RCC 7860 (cell line): Measurements from ENCODE around the gene ETV5.

Experiments used
- DNase-seq: peaks from one replicate; pipeline ENCODE4 v3.0.0-alpha.2; 2015; ENCODE audit warnings: low spot score
- FAIRE-seq: peaks from 2 replicates; lab custom pipeline; 2012; peaks lifted over from hg19 to GRCh38; lab: Jason Lieb, UNC

Gene ETV5

DNA sequence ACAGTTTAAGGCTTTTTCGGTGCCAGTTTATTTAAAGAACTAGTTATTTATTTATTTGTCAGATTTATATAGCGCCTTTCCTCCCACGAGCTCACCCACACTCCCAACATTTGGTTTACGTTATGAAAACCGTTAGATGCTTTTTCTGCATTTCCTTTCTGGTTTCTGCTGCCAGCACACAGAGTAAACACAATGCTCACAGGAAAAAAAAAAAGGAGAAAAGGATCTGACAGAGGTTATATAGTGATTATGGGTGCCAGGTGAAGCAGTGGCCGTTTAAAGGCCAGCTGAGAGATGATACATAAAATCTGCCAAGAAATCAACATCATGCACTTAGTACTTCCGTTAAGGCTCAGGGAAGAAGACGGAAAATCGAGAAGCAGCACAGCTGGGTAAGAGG lies 37.9 kb downstream of the ETV5 start:
- no peak for DNase-seq
- FAIRE-seq: no peak

GRCh38 chr3:186070550-186070949 lies 38.3 kb downstream of the ETV5 start:
- FAIRE-seq (no peak), DNase-seq (no peak)

GRCh38 chr3:186070133-186070532 lies 38.8 kb downstream of the ETV5 start:
- FAIRE-seq (no peak), DNase-seq (no peak)

DNA sequence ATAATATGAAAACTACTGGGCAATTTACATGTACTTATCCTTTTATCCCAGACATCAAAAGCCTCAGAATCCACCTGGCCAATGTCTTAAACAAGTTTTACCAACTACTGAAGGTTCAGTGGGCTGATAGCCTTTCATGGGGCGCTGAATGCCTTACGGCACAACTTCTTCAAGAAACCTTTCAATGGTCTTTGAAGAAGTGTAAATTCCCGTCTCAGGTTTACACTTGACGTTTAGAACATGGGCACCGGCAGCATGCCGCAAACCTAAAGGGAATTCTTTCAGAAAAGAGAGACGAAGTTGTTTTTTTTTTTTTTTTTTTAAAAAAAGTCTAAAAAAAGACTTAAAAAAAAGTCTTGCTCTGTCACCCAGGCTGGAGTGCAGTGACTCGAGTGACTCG lies 39.7 kb downstream of the ETV5 start:
- no peak for FAIRE-seq
- no peak for DNase-seq

- DNase-seq (no peak), FAIRE-seq (no peak)
These were observed 40.7 kb downstream of the ETV5 start for GRCh38 chr3:186068243-186068552.

DNA sequence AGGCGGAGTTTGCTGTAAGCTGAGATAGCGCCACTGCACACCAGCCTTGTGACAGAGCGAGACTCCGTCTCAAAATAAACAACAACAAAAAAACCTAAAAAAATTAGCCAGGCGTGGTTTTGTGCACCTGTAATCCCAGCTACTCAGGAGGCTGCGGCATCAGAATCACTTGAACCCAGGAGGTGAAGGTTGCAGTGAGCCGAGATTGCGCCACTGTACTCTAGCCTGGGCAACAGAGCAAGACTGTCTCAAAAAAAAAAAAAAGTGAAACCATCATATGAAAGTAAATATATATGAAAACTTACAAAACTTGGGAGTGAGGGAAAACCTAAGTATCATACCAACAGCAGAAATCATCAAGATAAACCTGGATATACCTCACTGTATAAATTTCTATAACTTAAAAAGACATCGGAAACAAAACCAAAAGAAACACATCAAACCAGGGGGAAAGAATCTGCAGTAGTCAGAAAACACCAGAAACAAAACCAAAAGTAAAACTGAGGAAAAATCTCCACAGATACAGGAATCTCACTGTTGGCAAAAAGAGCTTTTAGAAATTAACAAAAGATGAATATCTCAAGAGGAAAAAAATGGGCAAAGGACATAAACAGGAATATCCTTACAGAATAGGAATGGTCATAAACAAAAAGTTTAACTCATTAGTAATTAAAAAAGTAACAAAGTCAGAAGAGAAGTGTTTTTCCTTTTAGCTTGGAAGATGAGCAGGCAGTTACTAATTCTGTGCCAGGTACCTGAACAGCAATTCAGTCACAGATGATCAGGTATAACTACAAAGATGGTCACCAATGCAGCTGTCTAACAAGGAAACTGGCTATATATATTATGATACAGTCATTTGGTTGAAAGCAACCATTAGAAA lies 41.3 kb downstream of the ETV5 start:
- DNase-seq (no peak), FAIRE-seq (no peak)

GRCh38 chr3:186060222-186060621 lies 48.7 kb downstream of the ETV5 start:
- FAIRE-seq: no peak
- DNase-seq: no peak

DNA sequence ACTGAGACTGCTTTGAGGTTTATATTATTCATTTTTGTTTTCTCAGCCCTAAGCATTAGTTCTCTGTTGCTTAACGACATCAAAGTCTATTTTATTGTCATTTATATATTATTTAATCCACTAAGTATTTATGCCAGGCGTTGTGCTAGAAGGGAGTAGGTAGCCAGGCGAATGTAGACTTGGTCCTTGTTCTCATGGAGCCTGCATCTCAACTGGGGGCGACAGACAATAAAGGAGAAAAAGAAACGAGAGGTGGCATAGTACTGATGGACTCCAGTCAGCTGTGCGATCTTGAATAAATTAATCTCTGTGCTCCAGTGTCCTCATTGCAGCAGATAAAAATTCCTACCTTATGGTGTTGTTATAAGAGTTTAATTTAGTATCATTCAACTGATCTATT lies 49.7 kb downstream of the ETV5 start:
- DNase-seq: no peak
- no peak for FAIRE-seq

GRCh38 chr3:186058225-186058624 lies 50.7 kb downstream of the ETV5 start:
- FAIRE-seq: no peak

GRCh38 chr3:186057594-186057993 lies 51.3 kb downstream of the ETV5 start:
- DNase-seq (peak; percentile 20), FAIRE-seq (no peak)

More at GRCh38 chr3:186058225-186058624, 50.7 kb downstream of the ETV5 start:
- no peak for DNase-seq

GRCh38 chr3:186054792-186055352 lies 54.0 kb downstream of the ETV5 start:
- FAIRE-seq: no peak
- DNase-seq: no peak

DNA sequence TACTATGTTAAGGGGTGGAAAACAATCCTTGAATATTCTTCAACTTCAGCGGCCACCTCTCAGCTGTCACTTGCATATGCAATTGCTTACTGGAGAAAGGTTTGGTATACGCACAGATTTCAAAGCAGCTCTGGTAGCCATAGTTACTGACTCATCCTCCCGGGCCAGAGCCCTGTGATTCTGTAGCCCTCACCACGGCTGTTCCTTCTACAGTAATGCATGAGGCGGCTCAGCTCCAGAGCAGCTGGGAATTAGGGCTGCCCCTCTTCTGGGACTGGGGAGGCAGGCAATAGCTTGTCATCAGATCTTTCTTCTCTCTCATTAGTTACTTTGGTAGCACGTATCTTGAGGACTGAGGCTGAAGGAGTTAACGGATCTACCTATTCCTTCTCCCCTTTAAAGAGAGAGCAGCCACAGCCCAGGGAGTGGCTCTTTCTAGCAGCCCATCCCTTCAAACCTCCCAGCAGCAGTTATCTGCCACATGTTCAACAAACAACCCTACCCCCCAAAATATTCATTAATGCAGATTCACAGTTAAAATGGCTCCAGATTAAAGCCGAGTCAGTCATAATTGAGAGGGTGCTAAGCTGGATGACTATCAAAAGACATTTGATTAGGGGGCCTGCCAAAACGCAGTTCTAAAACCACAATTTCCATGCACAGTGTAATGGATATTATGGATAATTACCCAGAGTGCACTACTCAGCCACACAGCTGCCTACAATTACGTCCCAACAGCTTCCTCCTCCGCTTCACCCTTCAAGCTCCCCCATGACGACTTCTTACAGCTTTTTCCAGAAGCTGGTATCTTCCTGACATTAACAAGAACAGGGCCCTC lies 54.7 kb downstream of the ETV5 start:
- no peak for DNase-seq
- no peak for FAIRE-seq

GRCh38 chr3:186052096-186052840 lies 56.6 kb downstream of the ETV5 start:
- no peak for FAIRE-seq
- DNase-seq: no peak

- DNase-seq (no peak), FAIRE-seq (no peak)
These were observed 59.9 kb downstream of the ETV5 start for GRCh38 chr3:186049001-186049400.

DNA sequence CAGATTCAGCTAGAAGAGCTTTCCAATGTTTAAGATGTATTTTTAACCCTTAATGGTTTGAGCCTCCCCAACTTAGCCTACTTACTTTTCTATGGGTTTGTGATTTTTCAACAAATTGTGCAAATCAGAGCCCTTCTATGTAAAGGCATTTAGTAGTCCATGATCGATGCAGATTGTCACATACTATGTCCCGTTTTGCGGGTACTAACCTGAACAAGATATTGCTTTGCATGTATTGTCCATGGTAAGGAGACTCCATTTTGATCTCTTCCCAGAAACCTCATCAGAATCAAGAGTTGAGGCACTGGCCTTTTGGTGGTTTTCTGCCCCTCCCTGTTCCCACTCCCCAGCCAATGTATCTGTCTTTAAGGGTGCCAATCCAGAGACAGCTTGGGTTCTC lies 60.8 kb downstream of the ETV5 start:
- FAIRE-seq (no peak), DNase-seq (no peak)

DNA sequence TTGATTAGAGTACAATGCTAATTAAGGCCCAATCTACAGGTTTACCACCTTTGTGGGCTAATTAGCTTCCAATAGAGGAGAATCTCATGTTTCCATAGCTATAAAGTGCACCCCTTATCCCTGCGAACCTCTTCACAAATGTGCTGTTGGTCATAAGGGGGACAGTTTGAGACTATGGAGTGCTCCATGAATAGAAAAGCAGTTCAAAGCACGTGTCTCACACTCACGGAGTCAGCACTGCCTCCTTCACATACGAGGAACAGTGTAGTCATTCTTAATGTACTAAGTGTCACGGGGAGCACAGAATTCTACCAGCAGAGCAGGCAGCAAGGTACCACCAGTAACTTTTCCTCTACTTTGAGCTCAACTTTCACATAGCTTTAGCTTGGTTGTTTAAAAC lies 62.1 kb downstream of the ETV5 start:
- DNase-seq (no peak), FAIRE-seq (no peak)

DNA sequence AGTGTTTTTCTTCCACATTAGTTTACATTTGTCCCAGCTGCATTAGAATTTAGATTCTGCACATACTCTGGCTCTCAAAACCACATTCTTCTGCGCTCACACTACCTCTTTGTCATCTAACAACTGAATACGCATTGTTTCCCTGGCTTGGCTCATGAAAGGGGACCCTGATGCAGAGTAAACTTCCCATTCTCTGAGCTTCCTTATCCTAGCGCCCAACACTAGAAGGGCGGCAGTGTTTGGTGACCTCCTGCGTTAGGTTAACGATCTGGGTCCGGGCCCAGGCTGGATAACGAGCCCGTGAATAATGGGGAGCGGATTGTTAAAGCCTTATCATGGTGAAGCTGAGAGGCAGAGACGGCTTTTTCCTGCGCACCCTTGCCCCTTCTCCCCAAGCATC lies 63.9 kb downstream of the ETV5 start:
- FAIRE-seq: no peak

GRCh38 chr3:186044427-186044826 lies 64.5 kb downstream of the ETV5 start:
- FAIRE-seq: no peak

More for the DNA sequence above, 63.9 kb downstream of the ETV5 start:
- DNase-seq: no peak

GRCh38 chr3:186042521-186043202 lies 66.2 kb downstream of the ETV5 start:
- no peak for DNase-seq
- FAIRE-seq: no peak

More at GRCh38 chr3:186044427-186044826, 64.5 kb downstream of the ETV5 start:
- no peak for DNase-seq

GRCh38 chr3:186042036-186042435 lies 66.9 kb downstream of the ETV5 start:
- no peak for DNase-seq
- no peak for FAIRE-seq
